Coronary artery (tissue), 2 donors: ENCODE measurements around the gene COMMD1.
"Not testable (repeated sequence)": the region's sequence is repeated elsewhere in the genome, so short reads cannot be mapped to it uniquely, and the experiment has no call there.

Experiments
- DNase-seq: peaks from one replicate; pipeline ENCODE4 v3.0.0-alpha.2; 2017; ENCODE audit warnings: low spot score
- H3K27ac ChIP-seq, 2 donors: fragments of 200-600 bp; sonication (generic); one replicate each; pipeline ENCODE4 v1.5.1; 2016 to 2019
- H3K4me3 ChIP-seq: fragments of 200-600 bp; sonication (generic); 2 replicates; pipeline ENCODE4 v1.5.1; 2016; ENCODE audit warnings: mild to moderate bottlenecking, moderate library complexity
- TF ChIP-seq, protein P1 (sequence below): fragments of 200-600 bp; sonication (generic); IDR thresholded peaks from one replicate; pipeline ENCODE4 v1.5.1; 2019; ENCODE audit warnings: antibody characterized with exemption

The COMMD1 gene

GRCh38 chr2:62158444-62159121, 253.1 kb downstream of the COMMD1 start:
- Histone ChIP-seq H3K4me3 (no peak overlapping the region), H3K27ac (peak overlapping the region; percentile 37)
- DNase-seq, result no peak
- TF ChIP-seq, protein P1, sequence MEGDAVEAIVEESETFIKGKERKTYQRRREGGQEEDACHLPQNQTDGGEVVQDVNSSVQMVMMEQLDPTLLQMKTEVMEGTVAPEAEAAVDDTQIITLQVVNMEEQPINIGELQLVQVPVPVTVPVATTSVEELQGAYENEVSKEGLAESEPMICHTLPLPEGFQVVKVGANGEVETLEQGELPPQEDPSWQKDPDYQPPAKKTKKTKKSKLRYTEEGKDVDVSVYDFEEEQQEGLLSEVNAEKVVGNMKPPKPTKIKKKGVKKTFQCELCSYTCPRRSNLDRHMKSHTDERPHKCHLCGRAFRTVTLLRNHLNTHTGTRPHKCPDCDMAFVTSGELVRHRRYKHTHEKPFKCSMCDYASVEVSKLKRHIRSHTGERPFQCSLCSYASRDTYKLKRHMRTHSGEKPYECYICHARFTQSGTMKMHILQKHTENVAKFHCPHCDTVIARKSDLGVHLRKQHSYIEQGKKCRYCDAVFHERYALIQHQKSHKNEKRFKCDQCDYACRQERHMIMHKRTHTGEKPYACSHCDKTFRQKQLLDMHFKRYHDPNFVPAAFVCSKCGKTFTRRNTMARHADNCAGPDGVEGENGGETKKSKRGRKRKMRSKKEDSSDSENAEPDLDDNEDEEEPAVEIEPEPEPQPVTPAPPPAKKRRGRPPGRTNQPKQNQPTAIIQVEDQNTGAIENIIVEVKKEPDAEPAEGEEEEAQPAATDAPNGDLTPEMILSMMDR, result no peak

DNA sequence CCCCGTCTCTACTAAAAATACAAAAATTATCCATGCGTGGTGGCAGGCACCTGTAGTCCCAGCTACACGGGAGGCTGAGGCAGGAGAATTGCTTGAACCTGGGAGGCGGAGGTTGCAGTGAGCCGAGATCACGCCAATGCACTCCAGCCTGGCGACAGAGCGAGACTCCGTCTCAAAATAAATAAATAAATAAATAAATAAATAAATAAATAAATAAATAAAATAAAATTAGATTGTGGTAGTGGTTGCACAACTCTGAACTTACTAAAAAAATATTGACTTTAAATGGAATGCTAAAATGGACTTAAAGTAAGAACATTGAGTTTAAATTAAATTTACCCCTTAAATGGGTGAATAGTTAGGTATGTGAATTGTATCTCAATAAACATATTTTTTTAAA, 255.2 kb downstream of the COMMD1 start:
- H3K27ac ChIP-seq, DNase-seq, H3K4me3 ChIP-seq: not testable (repeated sequence)

- TF ChIP-seq, protein P1, result no peak
- Histone ChIP-seq H3K4me3 (no peak overlapping the region), H3K27ac (no peak overlapping the region)
- DNase-seq, result no peak
These were observed 257.8 kb downstream of the COMMD1 start for GRCh38 chr2:62163106-62163831.

DNA sequence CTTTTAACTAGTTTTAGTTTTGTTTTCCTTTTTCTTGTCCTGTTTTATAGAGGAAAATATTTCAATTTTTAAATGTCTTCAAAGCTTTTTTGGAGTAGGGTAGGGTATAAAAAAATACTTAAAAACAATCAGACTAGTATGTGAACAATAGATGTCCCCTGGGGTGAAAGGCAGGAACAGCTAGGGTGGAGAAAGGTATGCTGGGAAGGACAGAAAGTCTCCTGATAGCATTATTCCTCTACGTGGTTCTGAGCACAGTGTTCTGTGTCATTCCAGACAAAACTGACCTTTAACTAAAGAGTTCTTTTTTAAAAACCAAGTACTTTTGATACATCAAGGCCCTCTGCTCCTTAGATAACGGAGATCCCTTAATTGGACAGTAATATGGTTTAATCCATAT, 258.4 kb downstream of the COMMD1 start:
- DNase-seq, result no peak
- no peak overlapping the region for H3K27ac ChIP-seq
- TF ChIP-seq, protein P1, result no peak
- no peak overlapping the region for H3K4me3 ChIP-seq

DNA sequence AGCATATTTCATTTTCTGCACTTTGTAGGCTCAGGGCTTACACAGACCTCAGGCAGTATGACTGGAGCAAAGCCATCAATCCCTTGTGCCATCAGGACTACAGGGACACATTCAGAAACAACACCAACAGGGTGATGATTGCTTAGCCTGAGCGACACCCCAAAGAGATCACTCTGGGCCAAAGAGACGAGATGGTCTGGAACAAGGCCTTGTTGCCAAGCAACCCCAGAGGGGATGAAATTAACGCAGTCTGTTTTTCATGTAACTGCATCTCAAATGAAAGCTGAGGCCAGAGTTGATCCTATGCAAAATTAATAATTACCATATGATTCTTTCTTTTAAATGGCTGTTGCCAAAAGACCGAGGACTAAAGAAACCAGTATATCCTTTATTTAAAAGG, 270.3 kb downstream of the COMMD1 start:
- DNase-seq, result no peak
- Histone ChIP-seq H3K4me3 (no peak overlapping the region), H3K27ac (no peak overlapping the region)
- TF ChIP-seq, protein P1, result no peak

- Histone ChIP-seq H3K4me3 (no peak overlapping the region), H3K27ac (peak overlapping the region in 1 of 2 donors; percentile 14)
- no peak for DNase-seq
- TF ChIP-seq, protein P1, result no peak
These were observed 271.3 kb downstream of the COMMD1 start for GRCh38 chr2:62176801-62177200.

- TF ChIP-seq, protein P1, result no peak
- Histone ChIP-seq H3K27ac (peak overlapping the region in 1 of 2 donors; percentile 82), H3K4me3 (no peak overlapping the region)
- no peak for DNase-seq
These were observed 272.0 kb downstream of the COMMD1 start for GRCh38 chr2:62177392-62178049.
